ENCODE results near the gene ZDHHC14. TPM values are rescaled to one million over a fixed set of nuclear protein-coding genes. Genes with fewer than 3 reads are reported as not detected.

The ZDHHC14 gene
- total RNA-seq, 1 experiment from 2014 or later = 3.2 TPM

DNA sequence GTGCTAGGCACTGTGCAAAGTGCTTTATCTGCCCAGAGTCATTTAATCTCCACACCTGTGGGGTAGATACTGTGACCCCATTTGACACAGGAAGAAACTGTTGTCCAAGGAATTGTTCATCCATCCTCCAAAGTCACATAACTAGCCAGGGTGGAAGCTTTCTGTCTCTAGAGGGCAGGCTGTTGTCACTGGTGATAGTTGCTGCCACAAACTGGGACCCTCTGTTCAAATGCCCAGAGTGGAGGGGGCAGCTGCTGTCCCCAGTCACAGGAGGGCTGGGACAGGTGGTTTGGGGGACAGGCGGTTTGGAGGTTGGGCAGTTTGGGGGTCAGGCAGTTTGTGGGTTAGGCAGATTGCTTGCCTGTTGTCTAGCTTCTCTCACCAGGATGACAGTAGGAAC is 41.6 kb upstream of the ZDHHC14 start:
- intact Hi-C loops (cut with micrococcal nuclease) = no loop called here
- POLR2A ChIA-PET = interaction anchor here (1.6 kb wide), 1 partner anchor 16 kb away, joined by 3 read pairs; the partner anchor contains the start of gene TMEM242

DNA sequence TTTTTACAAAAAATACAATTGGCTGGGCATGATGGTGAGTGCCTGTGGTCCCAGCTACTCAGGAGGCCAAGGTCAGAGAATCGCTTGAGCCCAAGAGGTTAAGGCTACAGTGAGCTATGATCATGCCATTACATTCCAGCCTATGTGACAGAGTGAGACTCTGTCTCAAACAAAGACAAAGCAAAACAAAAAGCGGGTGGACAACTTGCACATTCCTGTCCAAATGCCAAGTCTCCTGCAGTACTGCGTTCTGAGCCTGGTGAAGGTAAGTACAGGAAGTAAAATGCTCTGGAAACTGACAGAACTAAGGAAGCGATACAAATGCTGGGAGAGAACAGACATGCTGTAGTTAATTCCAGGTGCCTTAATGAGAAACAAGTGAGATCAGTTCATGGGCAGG is 37.3 kb upstream of the ZDHHC14 start:
- no peak for DNase-seq (ENCODE audit: unreplicated experiment)
- no peak overlapping the region for H3K27ac Mint-ChIP-seq (ENCODE audit: low read depth, unreplicated experiment)
- no peaks in the 10 kb centered on the region for H3K4me1 Mint-ChIP-seq (ENCODE audit: insufficient read depth, unreplicated experiment)
- H3K27me3 Mint-ChIP-seq (ENCODE audit: insufficient read depth, unreplicated experiment) = peaks cover 22% of the 10 kb centered on the region
- BruUV-seq (replicated peaks) = no TSS peak
- no peaks in the 10 kb centered on the region for H3K36me3 Mint-ChIP-seq (ENCODE audit: insufficient read depth, unreplicated experiment)
- H3K4me3 Mint-ChIP-seq (ENCODE audit: unreplicated experiment) = no peak overlapping the region
- H3K9me3 Mint-ChIP-seq (ENCODE audit: unreplicated experiment) = no peaks in the 10 kb centered on the region
- intact Hi-C loops (cut with micrococcal nuclease) = no loop called here
- TF ChIP-seq, protein P1, sequence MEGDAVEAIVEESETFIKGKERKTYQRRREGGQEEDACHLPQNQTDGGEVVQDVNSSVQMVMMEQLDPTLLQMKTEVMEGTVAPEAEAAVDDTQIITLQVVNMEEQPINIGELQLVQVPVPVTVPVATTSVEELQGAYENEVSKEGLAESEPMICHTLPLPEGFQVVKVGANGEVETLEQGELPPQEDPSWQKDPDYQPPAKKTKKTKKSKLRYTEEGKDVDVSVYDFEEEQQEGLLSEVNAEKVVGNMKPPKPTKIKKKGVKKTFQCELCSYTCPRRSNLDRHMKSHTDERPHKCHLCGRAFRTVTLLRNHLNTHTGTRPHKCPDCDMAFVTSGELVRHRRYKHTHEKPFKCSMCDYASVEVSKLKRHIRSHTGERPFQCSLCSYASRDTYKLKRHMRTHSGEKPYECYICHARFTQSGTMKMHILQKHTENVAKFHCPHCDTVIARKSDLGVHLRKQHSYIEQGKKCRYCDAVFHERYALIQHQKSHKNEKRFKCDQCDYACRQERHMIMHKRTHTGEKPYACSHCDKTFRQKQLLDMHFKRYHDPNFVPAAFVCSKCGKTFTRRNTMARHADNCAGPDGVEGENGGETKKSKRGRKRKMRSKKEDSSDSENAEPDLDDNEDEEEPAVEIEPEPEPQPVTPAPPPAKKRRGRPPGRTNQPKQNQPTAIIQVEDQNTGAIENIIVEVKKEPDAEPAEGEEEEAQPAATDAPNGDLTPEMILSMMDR (IDR thresholded peaks at IDR 0.05; ENCODE audit: unreplicated experiment) = no peak
- ChIA-PET CTCF (interaction anchor here (0.5 to 1.0 kb wide), 5 partner anchors 24 to 372 kb away, joined by 3 to 5 read pairs (median 3); no protein-coding TSS in a partner anchor), POLR2A (interaction anchor here (0.6 to 1.6 kb wide), 4 partner anchors 9 to 240 kb away, joined by 3 to 5 read pairs (median 4); partner anchors contain the start of gene TMEM242)

More for the DNA sequence above, 41.6 kb upstream of the ZDHHC14 start:
- BruUV-seq (replicated peaks) = no TSS peak
- no peak overlapping the region for H3K4me3 Mint-ChIP-seq (ENCODE audit: unreplicated experiment)
- H3K27me3 Mint-ChIP-seq (ENCODE audit: insufficient read depth, unreplicated experiment) = peaks cover 17% of the 10 kb centered on the region
- CTCF ChIA-PET = no interaction called here
- no peaks in the 10 kb centered on the region for H3K9me3 Mint-ChIP-seq (ENCODE audit: unreplicated experiment)
- TF ChIP-seq, protein P1 (IDR thresholded peaks at IDR 0.05; ENCODE audit: unreplicated experiment) = no peak
- DNase-seq (ENCODE audit: unreplicated experiment) = peak; percentile 9
- no peaks in the 10 kb centered on the region for H3K4me1 Mint-ChIP-seq (ENCODE audit: insufficient read depth, unreplicated experiment)
- no peaks in the 10 kb centered on the region for H3K36me3 Mint-ChIP-seq (ENCODE audit: insufficient read depth, unreplicated experiment)
- H3K27ac Mint-ChIP-seq (ENCODE audit: low read depth, unreplicated experiment) = no peak overlapping the region

DNA sequence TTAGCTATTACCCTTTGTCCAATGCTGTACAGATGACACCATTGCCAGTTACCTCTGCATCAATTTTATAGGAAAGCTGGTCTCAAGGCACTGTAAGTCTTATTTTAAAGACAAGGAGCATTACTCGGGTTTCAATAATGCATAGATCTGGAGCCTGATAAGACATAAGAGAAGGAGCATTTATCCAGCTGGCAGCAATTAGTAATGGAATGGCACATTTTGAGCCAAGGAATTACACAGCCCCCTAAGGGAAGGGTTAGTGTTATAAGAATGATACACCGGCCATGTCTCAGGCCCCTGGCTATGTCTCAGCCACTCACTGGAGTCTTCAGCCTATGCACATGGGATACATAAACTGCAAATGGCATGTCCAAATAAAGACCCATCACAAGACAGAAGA is 34.6 kb upstream of the ZDHHC14 start:
- no peaks in the 10 kb centered on the region for H3K36me3 Mint-ChIP-seq (ENCODE audit: insufficient read depth, unreplicated experiment)
- no peak overlapping the region for H3K27ac Mint-ChIP-seq (ENCODE audit: low read depth, unreplicated experiment)
- TF ChIP-seq, protein P1 (IDR thresholded peaks at IDR 0.05; ENCODE audit: unreplicated experiment) = no peak
- CTCF ChIA-PET = no interaction called here
- POLR2A ChIA-PET = interaction anchor here (1.0 kb wide), 1 partner anchor 18 kb away, joined by 5 read pairs; no protein-coding TSS in a partner anchor
- H3K9me3 Mint-ChIP-seq (ENCODE audit: unreplicated experiment) = peaks cover 8% of the 10 kb centered on the region
- no peaks in the 10 kb centered on the region for H3K4me1 Mint-ChIP-seq (ENCODE audit: insufficient read depth, unreplicated experiment)
- no peak for DNase-seq (ENCODE audit: unreplicated experiment)
- intact Hi-C loops (cut with micrococcal nuclease) = no loop called here
- H3K27me3 Mint-ChIP-seq (ENCODE audit: insufficient read depth, unreplicated experiment) = peaks cover 18% of the 10 kb centered on the region
- no peak overlapping the region for H3K4me3 Mint-ChIP-seq (ENCODE audit: unreplicated experiment)
- BruUV-seq (replicated peaks) = no TSS peak

- no peaks in the 10 kb centered on the region for H3K36me3 Mint-ChIP-seq (ENCODE audit: insufficient read depth, unreplicated experiment)
- DNase-seq (ENCODE audit: unreplicated experiment) = no peak
- no peak overlapping the region for H3K27ac Mint-ChIP-seq (ENCODE audit: low read depth, unreplicated experiment)
- POLR2A ChIA-PET = no interaction called here
- no peak overlapping the region for H3K4me3 Mint-ChIP-seq (ENCODE audit: unreplicated experiment)
- no peaks in the 10 kb centered on the region for H3K4me1 Mint-ChIP-seq (ENCODE audit: insufficient read depth, unreplicated experiment)
- peaks cover 9% of the 10 kb centered on the region for H3K27me3 Mint-ChIP-seq (ENCODE audit: insufficient read depth, unreplicated experiment)
- no peaks in the 10 kb centered on the region for H3K9me3 Mint-ChIP-seq (ENCODE audit: unreplicated experiment)
- no TSS peak for BruUV-seq (replicated peaks)
- intact Hi-C loops (cut with micrococcal nuclease) = no loop called here
- CTCF ChIA-PET = no interaction called here
- TF ChIP-seq, protein P1 (IDR thresholded peaks at IDR 0.05; ENCODE audit: unreplicated experiment) = no peak
These were observed 22.7 kb upstream of the ZDHHC14 start for GRCh38 chr6:157358287-157358686.

Data from MCF 10A (cell line).